ENCODE data around the gene CHMP4A.
"Not testable (repeated sequence)": the region's sequence is repeated elsewhere in the genome, so short reads cannot be mapped to it uniquely, and the experiment has no call there.

CHMP4A gene

DNA sequence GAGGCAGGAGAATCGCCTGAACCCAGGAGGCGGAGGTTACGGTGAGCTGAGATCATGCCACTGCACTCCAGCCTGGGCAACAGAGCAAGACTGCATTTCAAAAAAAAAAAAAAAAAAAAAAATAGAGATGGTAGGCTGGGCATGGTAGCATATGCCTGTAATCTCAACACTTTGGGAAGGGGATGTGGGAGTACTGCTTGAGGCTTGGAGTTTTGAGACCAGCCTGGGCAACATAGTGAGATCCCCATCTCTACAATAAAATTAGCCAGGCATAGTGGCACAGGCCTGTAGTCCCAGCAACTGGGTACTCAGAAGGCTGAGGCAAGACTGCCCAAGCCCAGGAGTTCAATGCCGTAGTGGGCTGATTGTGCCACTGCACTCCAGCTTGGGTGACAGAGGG is 9.7 kb upstream of the CHMP4A start:
- DNase-seq = not testable (repeated sequence)

DNA sequence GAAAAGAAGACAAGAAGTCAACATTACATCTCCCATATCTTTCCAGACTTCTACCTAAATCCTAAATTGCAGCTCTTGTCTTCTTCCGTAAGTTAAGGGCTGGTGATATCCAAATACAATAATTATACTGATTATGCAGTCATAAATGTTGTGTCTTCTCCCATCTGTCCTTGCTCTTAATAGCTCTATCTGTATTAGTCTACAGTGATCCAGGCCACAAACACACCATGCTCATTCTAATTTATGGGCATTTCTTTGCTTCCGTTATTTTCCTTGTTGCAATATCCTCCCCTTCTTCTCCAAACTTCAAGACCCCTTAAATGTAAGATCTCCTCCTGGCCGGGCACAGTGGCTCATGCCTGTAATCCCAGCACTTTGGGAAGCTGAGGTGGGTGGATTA is 6.2 kb upstream of the CHMP4A start:
- no peak for DNase-seq

GRCh38 chr14:24219080-24219479 is 5.8 kb upstream of the CHMP4A start:
- DNase-seq = no peak

DNA sequence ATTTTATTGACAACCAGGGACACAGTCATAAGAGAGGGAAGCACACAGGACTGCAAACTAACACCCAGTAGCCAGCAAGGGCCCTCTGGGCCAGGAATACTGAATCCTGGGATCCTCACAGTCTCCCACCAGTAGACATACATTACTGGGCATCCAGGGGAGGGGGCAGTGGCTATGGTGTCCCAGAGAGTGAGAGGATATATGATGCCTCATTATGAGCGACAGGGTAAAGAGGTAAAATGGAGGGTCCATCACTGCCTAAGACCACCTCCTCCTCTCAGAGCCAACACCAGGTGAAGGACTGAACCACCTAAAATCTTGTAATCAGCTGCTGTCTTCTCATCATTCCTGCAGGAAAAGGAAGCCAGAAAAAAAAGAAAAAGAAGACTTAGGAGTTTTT is 3.6 kb upstream of the CHMP4A start:
- DNase-seq = not testable (repeated sequence)

GRCh38 chr14:24216345-24216699 is 3.0 kb upstream of the CHMP4A start:
- no peak for DNase-seq

DNA sequence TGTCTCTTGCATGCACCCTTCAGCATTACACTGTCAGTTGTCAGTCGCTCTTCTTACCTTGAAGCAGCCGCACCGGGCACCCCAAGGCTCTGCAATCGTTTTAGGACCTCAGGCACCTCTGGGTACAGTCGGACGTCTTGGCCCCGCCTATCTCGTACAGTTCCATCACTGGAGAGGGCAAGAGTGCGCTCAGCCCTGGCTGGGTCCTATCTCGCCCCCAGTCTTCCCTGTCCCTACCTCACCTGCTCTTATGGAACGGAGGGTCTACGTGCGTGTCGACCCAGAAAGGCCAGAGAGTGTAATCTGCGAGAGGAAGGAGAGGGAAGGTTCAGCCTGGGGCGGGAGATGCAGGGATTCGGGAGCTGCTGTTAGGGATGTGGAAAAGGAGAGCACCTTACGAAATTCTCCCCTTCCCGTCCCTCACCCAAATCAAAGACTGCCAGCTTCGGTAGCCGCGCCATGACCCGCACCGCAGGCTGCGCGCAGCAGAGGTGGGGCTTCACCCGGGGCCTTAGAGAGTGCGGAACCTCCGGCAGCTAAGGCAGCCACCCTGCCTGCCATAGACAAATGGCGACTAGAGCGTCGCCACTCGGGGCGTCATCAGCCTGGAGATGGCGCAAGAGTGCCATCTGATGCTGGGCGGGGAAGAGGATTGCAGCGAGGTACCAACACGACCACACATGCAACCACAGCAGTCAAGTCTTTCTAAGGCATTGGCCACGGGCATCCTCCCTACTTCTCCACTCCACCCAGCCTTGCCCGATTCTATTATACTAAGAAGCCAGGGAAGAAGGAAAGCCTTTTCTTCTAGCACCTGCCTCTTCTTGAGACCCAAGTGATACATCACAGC is 2.4 kb upstream of the CHMP4A start, which contains the start of gene MDP1:
Gene MDP1 (minus strand): TSS at position 572 of the 850 bp plus-strand sequence. CDS start 111 bp downstream, at position 461.
- peak; percentile 91 to 92 for DNase-seq

DNA sequence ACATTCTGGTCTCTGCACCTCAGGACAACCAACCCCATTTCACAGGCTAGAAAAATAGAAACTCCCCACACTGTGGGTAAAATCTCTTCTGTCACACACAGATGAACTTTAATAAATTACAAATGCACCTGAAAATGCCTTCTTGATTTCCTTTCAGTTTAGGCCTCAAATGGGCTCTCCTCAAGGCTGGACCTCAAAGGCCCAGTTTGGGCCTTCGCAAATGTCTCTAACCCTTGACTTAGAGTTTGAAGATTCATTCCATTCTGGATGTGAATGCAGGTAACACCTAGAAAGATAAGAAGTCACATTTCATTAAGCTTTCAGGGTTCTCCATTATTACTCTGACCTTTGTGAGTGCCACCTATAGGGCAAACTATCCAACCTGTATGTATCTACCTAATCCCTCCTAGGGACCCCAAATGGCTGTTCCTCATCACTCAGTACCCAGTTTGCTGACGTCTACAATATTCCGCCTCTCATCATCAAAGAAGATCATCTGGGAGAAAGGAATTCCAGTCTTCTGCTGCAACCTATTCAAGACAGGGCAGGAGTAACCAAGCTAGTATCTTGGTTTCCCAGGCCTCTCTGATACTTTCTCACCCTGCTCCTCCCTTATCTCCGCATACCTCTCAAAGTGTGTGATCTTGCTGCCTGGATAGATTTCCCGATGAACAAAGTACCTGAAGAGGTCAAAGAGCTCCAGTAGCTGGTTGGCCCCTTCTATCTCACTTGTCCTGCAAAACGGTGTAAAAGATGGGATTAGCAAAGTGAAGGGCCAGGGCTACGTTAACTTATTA is 776 bp upstream of the CHMP4A start:
- no peak for DNase-seq

GRCh38 chr14:24211311-24211710 is 2.0 kb downstream of the CHMP4A start:
- no peak for DNase-seq

DNA sequence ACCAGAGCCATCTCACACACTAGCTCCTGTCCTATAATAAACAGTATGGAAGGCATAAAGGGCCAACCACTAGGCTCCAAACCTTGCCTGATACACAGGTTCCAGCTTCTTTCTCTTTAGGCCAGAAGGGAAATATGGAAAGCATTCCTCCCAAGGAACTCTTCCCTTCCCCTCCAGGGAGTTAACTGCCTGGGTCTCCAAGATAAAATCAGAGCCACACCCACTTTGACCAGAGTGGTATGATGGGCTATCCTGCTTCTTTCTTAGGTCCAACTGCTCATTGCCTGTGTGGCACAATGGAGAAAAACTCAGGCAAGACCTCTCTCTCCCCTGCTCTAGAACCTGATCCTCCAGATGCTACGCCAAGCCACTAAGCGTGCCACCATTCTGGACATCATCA is 5.7 kb downstream of the CHMP4A start:
- no peak for DNase-seq

GRCh38 chr14:24207104-24207551 is 6.2 kb downstream of the CHMP4A start:
- DNase-seq = no peak

DNA sequence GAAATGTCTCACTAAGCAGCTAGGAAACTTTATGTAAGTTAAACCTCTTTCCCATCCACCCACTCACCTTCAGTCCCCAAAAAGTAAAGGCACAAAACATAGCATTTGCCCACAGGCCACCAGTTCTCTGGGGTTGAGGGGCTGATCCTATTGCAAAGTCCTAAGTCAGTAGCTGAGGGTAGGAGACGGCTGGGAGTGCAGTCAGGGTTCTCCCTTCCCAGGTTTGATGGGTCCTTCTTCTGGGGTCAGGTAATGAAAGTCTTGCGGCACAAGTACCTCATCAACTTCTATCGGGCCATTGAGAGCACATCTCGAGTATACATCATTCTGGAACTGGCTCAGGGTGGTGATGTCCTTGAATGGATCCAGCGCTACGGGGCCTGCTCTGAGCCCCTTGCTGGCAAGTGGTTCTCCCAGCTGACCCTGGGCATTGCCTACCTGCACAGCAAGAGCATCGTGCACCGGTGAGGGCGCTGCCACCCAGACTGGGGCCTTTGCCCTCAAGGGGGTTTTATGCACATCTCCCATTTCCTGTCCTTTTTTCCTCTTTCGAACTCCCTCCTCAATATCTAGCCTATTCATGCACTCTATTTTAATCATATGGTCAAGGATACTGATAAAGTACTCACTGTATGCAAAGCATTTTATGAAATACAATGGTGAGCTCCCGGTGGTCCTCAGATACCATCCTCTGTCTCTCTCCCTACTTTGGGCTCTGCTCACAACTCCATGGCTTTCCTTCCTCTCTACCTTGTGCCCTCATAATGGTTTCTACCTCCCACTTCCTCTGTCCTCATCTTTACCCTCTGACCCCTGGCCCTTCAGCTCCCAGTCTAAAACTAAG is 6.8 kb downstream of the CHMP4A start:
- no peak for DNase-seq

DNA sequence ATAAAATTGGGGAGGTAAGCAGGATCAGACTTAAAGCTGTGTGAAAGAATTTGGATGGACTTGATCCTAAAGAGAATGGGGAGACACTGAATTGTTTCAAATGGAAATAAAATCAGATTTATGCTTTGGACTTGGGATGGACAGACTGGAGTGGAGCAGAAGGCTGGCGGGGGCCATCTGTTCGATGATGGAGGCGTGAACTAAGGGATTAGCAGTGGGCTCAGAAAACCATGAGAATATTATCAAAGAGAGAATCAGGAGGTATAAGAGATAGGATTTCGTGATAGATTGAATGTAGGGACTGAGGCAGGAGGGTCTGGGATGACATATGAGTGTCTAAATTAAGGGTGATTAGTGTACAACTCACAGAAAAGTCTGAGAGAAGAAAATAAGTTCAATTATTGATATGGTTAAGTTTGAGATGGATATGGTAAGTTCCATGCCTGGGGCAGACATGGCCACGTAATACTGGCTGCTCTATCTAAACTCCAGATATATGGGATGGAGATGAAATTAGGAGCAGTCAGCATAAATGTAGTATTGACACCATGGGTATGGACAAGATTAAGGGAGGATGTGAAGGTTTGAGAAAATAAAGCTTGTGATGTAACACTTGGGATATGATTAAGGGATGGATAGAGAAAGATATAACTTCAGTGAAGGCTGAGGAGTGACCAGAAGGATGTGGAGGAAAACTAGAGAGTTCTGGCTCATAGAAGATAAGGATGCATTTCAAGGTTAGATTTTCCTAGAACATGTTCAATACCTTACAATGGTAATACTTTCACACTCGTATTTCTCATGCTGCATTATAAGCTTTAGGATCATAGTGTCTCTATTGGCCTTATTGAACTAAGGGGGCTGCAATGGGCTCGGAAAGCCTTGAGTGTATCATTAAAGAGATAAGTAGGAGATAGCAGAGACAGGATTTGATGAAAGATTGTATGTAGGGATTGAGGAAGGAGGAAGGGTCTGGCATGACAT is 8.8 kb downstream of the CHMP4A start:
- DNase-seq = no peak

DNA sequence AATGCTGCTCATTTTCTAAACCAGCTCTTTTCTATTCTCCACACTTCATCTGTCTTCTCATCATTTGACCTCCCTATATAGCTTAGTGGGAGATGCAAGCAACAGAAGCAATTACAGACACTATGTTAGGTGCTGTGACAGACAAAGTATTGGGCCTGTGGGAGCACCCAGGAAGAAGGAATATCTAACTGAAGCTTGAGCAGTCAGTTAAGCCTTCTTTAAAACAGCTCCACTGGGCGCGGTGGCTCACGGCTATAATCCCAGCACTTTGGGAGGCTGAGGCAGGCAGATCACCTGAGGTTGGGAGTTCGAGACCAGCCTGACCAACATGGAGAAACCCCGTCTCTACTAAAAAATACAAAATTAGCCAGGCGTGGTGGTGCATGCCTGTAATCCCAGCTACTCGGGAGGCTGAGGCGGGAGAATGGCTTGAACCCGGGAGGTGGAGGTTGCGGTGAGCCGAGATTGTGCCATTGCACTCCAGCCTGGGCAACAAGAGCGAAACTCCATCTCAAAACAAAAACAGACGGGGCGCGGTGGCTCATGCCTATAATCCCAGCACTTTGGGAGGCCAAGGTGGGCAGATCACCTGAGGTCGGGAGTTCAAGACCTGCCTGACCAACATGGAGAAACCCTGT is 9.9 kb downstream of the CHMP4A start:
- not testable (repeated sequence) for DNase-seq

DNA sequence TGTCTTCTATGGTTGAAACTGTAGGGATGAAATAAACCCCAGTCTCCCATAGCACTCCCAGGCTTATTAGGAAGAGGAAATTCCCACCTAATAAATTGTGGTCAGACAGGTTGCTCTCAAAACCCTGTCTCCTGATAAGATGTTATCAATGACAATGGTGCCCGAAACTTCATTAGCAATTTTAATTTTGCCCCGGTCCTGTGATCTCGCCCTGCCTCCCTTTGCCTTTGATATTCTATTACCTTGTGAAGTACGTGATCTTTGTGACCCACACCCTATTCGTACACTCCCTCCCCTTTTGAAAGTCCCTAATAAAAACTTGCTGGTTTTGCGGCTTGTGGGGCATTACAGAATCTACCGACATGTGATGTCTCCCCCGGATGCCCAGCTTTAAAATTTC is 10.8 kb downstream of the CHMP4A start:
- DNase-seq = not testable (repeated sequence)

DNA sequence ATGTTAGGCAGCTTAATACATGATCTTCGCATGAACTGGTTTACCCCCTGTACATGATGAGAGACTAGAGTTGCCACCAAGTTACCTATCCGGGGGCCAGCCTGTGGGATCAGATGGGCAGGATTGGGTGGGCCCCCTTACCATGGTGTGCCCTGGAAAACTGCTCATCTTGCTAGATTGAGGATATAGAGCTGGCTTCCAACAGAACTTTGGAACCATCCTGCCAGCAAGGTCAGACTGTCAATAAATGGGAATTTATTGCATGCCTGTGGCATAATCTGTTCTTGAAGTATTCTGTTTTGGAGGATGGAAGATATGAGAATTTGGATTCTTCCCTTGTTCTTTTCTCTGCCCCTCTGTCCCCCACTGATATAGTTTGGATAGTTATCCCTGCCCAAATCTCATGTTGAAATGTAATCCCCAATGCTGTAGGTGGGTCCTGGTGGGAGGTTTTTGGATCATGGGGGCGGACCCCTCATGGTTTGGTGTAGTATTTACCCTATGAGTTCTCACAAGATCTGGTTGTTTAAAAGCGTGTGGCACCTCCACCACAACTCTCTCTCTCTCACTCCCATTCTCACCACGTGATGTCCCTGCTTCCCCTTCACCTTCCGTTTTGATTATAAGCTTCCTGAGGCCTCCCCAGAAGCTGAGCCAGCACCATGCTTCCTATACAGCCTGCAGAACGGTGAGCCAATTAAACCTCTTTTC is 14.3 kb downstream of the CHMP4A start:
- peak; percentile 3 to 21 for DNase-seq

DNA sequence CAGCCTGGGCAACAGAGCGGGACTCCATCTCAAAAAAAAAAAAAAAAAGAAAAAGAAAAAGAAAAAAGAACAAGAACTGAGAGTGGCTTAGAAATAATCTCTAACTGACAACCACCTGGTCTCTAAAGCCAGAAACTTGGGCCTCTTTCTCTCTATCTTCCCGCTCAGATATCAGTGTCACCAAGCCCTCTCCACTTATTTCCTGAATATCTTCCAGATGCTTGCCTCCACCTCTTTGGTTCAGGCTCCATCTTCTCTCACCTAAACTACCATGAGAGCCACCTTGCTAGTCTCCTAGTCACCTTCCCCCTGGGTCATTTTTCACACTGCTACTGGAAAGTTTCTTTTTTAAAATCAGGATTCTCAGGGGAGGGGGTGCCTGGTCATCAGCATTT is 16.2 kb downstream of the CHMP4A start:
- no peak for DNase-seq

DNA sequence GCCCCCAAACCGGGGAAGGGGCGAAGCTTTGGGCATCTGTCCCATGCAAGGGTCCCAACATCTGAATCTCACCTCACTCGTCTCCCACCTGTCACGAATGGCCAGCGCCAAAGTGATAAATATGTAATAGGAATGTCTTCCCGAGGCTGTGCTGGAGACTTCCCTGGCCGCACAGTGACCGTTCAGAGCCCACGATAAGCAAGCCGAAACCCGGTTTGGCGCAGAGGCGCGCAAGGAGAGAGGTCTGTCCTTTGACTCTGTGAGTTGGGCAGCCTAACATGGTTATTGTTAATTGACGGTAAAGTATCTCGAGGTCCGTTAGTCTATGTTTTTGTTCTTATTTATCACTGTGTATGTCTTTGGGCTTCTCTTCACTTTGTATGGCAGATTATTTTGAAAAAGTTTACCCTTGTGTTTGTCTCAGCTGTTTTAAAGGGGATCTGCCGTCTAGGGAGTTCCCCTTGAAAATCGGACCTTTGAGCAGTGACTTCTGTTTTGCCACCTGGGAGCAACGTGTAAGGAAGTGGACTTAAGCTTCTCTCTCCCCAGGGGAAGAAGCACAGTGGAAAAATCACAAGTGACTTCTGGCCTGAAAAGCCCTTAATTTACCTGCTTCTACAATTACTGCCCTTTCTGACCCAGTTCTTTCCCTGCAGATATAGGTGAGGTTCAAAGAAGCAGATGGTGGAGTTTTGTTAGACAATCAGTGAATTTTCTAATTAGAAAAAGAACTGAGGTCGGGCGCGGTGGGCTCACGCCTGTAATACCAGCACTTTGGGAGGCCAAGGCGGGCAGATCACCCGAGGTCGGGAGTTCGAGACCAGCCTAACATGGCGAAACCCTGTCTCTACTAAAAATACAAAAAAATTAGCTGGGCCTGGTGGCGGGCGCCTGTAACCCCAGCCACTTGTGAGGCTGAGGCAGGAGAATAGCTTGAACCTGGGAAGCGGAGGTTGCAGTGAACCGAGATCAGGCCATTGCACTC is 16.9 kb downstream of the CHMP4A start:
- DNase-seq = peak; percentile 13 to 57

DNA sequence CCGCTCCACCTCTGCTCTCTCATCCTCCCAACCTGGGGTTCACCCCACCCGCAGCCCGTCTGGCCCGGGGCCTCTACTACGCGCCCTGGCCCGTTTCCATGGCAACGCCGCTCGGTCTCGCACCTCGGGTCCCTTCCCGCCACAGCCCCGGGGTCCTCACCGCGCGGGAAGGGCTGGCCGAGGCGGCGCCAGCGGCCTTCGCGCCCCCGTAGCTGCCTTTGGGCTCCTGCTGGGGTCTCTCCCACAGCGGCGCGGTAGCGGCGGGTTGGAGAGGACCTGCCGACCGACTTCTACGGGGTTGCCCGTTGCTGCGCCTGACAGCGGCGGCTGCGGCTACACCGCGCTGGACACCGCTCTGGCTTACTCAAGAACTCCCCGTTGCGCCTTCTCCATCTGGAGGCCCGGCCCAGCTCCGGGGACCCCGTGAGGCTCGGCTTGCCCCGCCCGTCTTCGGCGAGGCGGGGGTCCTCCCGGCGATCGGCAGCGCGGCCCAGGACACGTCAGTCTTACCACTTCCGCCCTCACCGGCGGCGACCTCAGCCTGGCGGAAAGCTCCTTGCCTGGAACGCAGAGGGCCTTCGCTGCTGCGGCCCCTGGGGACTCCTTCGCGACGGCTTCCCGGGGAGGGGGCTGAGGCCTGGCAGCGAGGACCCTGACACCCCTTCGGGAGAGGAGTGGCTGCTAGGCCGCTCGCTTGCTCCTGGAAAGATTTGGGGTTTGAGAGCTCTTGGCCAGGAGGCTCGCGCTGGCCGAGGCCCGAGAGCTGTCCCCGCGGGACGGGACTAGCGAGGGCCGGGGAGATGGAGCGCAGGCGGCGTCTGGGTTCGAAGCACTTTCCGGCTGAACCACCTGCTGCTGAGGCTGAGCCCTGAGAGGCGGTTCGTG is 17.9 kb downstream of the CHMP4A start, which contains the start of gene TM9SF1:
Gene TM9SF1 (minus strand): TSS at position 256 of the 885 bp plus-strand sequence. CDS start 422 bp downstream, outside the sequence.
- DNase-seq = peak; percentile 68 to 83

Measured in Kasumi-1 (cell line).